Liver (tissue), 9 donors: Measurements from ENCODE around the gene SNX20. TPM values are rescaled to one million over a fixed set of nuclear protein-coding genes. Genes with fewer than 3 reads are reported as not detected.

Source experiments
- DNase-seq: peaks from one replicate; pipeline ENCODE4 v3.0.0-alpha.2; 2017; ENCODE audit warnings: low spot score
- H3K27ac ChIP-seq, 2 donors: one replicate each; pipeline ENCODE4 v1.7.0; 2013; ENCODE audit warnings: inconsistent platforms in 2 of 2, low read length in 2 of 2, control low read depth in 1 of 2, low read depth in 1 of 2, mild to moderate bottlenecking in 1 of 2
- H3K27me3 ChIP-seq, 4 donors: one replicate each; pipeline versions ENCODE4 v1.6.1 to v1.7.0; 2013; ENCODE audit warnings: low read length in 3 of 4, inconsistent platforms in 1 of 4, mild to moderate bottlenecking in 1 of 4, moderate library complexity in 1 of 4; ENCODE audit not compliant: control insufficient read depth in 4 of 4, insufficient read depth in 4 of 4
- H3K36me3 ChIP-seq, 4 donors: one replicate each; pipeline versions ENCODE4 v1.6.1 to v1.7.0; 2013; ENCODE audit warnings: low read length in 3 of 4, mild to moderate bottlenecking in 3 of 4, low read depth in 1 of 4, moderate library complexity in 1 of 4; ENCODE audit not compliant: control insufficient read depth in 4 of 4, insufficient read depth in 3 of 4
- H3K4me1 ChIP-seq, 4 donors: one replicate each; pipeline versions ENCODE4 v1.6.1 to v1.7.0; 2013; ENCODE audit warnings: low read length in 3 of 4, mild to moderate bottlenecking in 3 of 4, moderate library complexity in 1 of 4; ENCODE audit not compliant: control insufficient read depth in 4 of 4, insufficient read depth in 4 of 4
- H3K4me3 ChIP-seq, 3 donors: one replicate each; pipeline versions ENCODE4 v1.6.1 to v1.7.0; 2013; ENCODE audit warnings: low read length in 3 of 3, control low read depth in 1 of 3, low read depth in 1 of 3, mild to moderate bottlenecking in 1 of 3
- H3K9ac ChIP-seq, 2 donors: one replicate each; pipeline ENCODE4 v1.7.0; 2013; ENCODE audit warnings: low read length in 2 of 2, mild to moderate bottlenecking in 2 of 2, moderate library complexity in 2 of 2, control low read depth in 1 of 2, low read depth in 1 of 2
- H3K9me3 ChIP-seq, 4 donors: one replicate each; pipeline versions ENCODE4 v1.6.1 to v1.7.0; 2013; ENCODE audit warnings: low read length in 3 of 4; ENCODE audit not compliant: control insufficient read depth in 4 of 4
- CTCF ChIP-seq: fragments of 150-350 bp; IDR thresholded peaks from 2 replicates; pipeline ENCODE4 v1.5.1; 2017; ENCODE audit warnings: improper control_type of control experiment, low read depth, low read length; ENCODE audit not compliant: missing input control
- FOXA1 ChIP-seq: IDR thresholded peaks from 2 replicates; pipeline ENCODE4 v1.6.1; 2016; ENCODE audit warnings: antibody characterized with exemption
- FOXA2 ChIP-seq: IDR thresholded peaks from 2 replicates; pipeline ENCODE4 v1.6.1; 2016; ENCODE audit warnings: antibody characterized with exemption
- GABPA ChIP-seq, 2 donors: IDR thresholded peaks in 1 of 2; conservative IDR thresholded peaks in 1 of 2; 2 replicates each; pipeline ENCODE4 v1.6.1; 2016; ENCODE audit warnings: antibody characterized with exemption in 2 of 2, mild to moderate bottlenecking in 1 of 2, moderate library complexity in 1 of 2
- HNF4A ChIP-seq, 2 donors: conservative IDR thresholded peaks; 2 replicates each; pipeline ENCODE4 v1.6.1; 2016; ENCODE audit warnings: antibody characterized with exemption in 2 of 2, mild to moderate bottlenecking in 2 of 2
- HNF4G ChIP-seq: IDR thresholded peaks from 2 replicates; pipeline ENCODE4 v1.6.1; 2016; ENCODE audit warnings: antibody characterized with exemption
- JUND ChIP-seq, 2 donors: IDR thresholded peaks; 2 replicates each; pipeline ENCODE4 v1.6.1; 2016; ENCODE audit warnings: antibody characterized with exemption in 2 of 2
- NR2F2 ChIP-seq: IDR thresholded peaks from 2 replicates; pipeline ENCODE4 v1.6.1; 2016; ENCODE audit warnings: antibody characterized with exemption
- RAD21 ChIP-seq, 2 donors: IDR thresholded peaks; 2 replicates each; pipeline ENCODE4 v1.6.1; 2016; ENCODE audit warnings: antibody characterized with exemption in 2 of 2, mild to moderate bottlenecking in 2 of 2
- REST ChIP-seq: IDR thresholded peaks from 2 replicates; pipeline ENCODE4 v1.6.1; 2016; ENCODE audit warnings: antibody characterized with exemption, mild to moderate bottlenecking
- RXRA ChIP-seq, 2 donors: IDR thresholded peaks; 2 replicates each; pipeline ENCODE4 v1.6.1; 2017 to 2018; ENCODE audit warnings: antibody characterized with exemption in 2 of 2, mild to moderate bottlenecking in 1 of 2
- SP1 ChIP-seq: IDR thresholded peaks from 2 replicates; pipeline ENCODE4 v1.6.1; 2018; ENCODE audit warnings: antibody characterized with exemption, mild to moderate bottlenecking
- TAF1 ChIP-seq: conservative IDR thresholded peaks from 2 replicates; pipeline ENCODE4 v1.6.1; 2016; ENCODE audit warnings: antibody characterized with exemption, mild to moderate bottlenecking
- YY1 ChIP-seq: IDR thresholded peaks from 2 replicates; pipeline ENCODE4 v1.6.1; 2016; ENCODE audit warnings: antibody characterized with exemption, mild to moderate bottlenecking
- ZBTB33 ChIP-seq: IDR thresholded peaks from 2 replicates; pipeline ENCODE4 v1.6.1; 2016; ENCODE audit warnings: antibody characterized with exemption
- WGBS: extraction: QIAGEN DNeasy Blood & Tissue Kit; methylation state at CpG from one replicate; pipeline ENCODE4 v1.1.7; 2013; 5-methylcytosine and 5-hydroxymethylcytosine counted together
- polyA plus RNA-seq, 2 donors: library from polyadenylated mRNA; stranded (reverse) in 1 of 2; unstranded in 1 of 2; fragments of 200-250 nt in 1 of 2; fragments of >200 nt in 1 of 2; fragmentation: Nextera tagmentation in 1 of 2; extraction: Ambion mirVana in 1 of 2; gene quantifications; one replicate each; pipeline versions ENCODE4 v1.2.1 to v1.2.3, GENCODE V29; 2013 to 2015
- total RNA-seq, 2 donors: library from RNA; depleted of rRNA; stranded (reverse); fragments of >200 nt; gene quantifications; one replicate each; pipeline ENCODE4 v1.2.3, GENCODE V29; 2014
- donor health status: healthy.
- donor health status: healthy.
- donor health status: healthy.
- donor health status: healthy.
- donor health status: healthy.

The SNX20 gene
- total and polyA plus RNA-seq, 4 donors: 0.40 to 3.5 (median 0.98) TPM

DNA sequence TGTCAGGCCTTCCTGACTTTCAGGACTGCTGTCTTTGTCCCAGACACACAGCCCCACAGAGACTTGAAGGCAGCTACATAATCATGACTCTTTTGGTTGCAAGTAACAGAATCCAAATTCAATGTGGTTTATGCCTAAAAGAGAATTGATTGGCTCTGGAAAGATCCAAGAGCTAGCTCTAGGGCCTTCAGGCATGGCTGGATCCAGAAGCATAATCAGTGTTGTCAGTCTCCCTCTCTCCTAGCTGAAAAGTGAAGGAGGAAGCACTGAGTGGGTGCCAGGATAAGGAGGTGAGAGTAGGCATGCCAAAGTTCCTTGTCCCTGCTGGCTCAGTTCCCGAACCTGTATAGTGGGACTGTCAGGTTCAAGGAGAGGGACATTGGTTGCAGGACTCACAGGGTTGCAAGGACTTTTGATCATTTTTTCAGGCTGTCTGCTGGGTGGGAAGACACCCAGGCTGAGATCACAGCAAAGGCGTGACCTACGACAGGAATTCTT is 25.5 kb downstream of the SNX20 start:
- Histone ChIP-seq H3K4me3 (no peak overlapping the region), H3K27me3 (no peaks in the 10 kb centered on the region)
- 98% methylated on average over 3 of the region's 3 CpGs for WGBS

More for the DNA sequence above, 25.5 kb downstream of the SNX20 start:
- H3K9ac ChIP-seq: no peak overlapping the region
- no peaks in the 10 kb centered on the region for H3K9me3 ChIP-seq
- H3K36me3 ChIP-seq: no peaks in the 10 kb centered on the region
- no peak for DNase-seq
- no peaks in the 10 kb centered on the region for H3K4me1 ChIP-seq
- H3K27ac ChIP-seq: no peak overlapping the region
- TF ChIP-seq NR2F2 (no peak), CTCF (no peak), HNF4G (no peak), REST (no peak), TAF1 (no peak), YY1 (no peak), RAD21 (IDR thresholded peaks at IDR 0.05) (no peak), SP1 (no peak), RXRA (IDR thresholded peaks at IDR 0.05) (no peak), GABPA (IDR thresholded peaks at IDR 0.05 in 1 of 2, conservative IDR thresholded peaks at IDR 0.05 in 1 of 2) (no peak), HNF4A (conservative IDR thresholded peaks at IDR 0.05) (no peak), FOXA1 (no peak), ZBTB33 (no peak), JUND (IDR thresholded peaks at IDR 0.05) (no peak), FOXA2 (no peak)
